Measurements from ENCODE around the gene MT2A.

Gene MT2A

DNA sequence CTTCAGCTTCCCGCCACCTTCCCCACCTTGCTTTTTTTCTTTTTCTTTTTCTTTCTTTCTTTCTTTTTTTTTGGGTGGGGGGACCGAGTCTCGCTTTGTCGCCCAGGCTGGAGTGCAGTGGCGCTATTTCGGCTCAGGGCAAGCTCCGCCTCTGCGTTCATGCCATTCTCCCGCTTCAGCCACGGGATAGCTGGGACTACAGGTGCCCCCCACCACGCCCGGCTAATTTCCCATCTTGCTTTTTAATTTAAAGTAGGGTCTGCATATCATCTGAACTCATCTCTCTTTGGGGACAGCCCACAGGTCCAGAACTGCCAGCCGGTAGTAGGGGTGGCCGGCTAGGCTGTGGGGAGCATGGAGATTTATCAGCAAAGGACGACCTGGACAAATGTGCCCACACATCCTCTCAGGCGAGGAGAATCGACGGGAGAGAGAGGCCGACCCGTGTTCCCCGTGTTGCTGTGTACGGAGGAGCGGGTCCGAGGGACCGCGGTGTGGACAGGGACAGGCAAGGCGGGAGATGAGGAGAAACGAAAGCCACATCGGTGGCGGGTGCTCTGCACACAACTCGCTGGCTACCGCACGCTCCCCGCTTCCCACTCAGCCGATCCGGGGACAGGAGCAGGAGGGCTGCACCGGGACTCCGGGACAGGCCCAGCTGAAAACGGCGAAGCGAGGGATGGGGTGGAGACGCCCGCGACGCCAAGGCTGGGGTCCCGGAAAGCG, 26.5 kb downstream of the MT2A start:
- TF ChIP-seq, protein P1, sequence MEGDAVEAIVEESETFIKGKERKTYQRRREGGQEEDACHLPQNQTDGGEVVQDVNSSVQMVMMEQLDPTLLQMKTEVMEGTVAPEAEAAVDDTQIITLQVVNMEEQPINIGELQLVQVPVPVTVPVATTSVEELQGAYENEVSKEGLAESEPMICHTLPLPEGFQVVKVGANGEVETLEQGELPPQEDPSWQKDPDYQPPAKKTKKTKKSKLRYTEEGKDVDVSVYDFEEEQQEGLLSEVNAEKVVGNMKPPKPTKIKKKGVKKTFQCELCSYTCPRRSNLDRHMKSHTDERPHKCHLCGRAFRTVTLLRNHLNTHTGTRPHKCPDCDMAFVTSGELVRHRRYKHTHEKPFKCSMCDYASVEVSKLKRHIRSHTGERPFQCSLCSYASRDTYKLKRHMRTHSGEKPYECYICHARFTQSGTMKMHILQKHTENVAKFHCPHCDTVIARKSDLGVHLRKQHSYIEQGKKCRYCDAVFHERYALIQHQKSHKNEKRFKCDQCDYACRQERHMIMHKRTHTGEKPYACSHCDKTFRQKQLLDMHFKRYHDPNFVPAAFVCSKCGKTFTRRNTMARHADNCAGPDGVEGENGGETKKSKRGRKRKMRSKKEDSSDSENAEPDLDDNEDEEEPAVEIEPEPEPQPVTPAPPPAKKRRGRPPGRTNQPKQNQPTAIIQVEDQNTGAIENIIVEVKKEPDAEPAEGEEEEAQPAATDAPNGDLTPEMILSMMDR (IDR thresholded peaks at IDR 0.05; ENCODE audit: low read depth, low read length) = no peak

DNA sequence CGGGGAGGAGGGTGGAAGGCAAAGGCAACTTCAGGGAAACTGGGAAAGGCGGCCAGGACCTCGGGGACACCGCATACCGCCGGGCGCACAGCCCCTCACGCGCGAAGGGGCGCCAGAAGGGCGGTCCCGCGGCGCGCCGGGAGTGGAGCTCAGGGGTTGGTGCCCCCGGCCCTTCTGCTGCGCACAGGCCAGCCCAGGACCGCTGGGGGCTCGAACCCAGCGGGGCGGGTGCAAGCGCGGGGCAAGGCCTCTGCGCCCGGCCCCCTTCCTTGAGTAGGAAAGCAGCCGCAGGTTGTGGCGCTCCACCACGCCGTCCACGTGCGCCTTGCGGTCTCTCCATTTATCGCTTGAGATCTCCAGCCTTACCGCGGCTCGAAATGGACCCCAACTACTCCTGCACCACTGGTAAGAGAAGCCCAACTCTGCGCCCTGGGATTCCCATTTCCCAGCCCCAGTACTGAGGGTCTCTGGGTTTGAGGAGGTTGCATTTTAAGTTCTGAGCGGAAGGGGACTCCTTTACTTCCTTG, 27.1 kb downstream of the MT2A start:
- TF ChIP-seq, protein P1 (IDR thresholded peaks at IDR 0.05; ENCODE audit: low read depth, low read length) = no peak

More for the DNA sequence above, 26.5 kb downstream of the MT2A start:
- Histone ChIP-seq H3K9me3 (ENCODE audit: severe bottlenecking) (no peaks in the 10 kb centered on the region), H3K36me3 (no peaks in the 10 kb centered on the region), H3K27ac (no peak overlapping the region), H3K4me3 (ENCODE audit: low read depth, low read length) (no peak overlapping the region), H3K27me3 (ENCODE audit: insufficient read depth, low read depth, severe bottlenecking) (no peaks in the 10 kb centered on the region)
- no peak for DNase-seq

DNA sequence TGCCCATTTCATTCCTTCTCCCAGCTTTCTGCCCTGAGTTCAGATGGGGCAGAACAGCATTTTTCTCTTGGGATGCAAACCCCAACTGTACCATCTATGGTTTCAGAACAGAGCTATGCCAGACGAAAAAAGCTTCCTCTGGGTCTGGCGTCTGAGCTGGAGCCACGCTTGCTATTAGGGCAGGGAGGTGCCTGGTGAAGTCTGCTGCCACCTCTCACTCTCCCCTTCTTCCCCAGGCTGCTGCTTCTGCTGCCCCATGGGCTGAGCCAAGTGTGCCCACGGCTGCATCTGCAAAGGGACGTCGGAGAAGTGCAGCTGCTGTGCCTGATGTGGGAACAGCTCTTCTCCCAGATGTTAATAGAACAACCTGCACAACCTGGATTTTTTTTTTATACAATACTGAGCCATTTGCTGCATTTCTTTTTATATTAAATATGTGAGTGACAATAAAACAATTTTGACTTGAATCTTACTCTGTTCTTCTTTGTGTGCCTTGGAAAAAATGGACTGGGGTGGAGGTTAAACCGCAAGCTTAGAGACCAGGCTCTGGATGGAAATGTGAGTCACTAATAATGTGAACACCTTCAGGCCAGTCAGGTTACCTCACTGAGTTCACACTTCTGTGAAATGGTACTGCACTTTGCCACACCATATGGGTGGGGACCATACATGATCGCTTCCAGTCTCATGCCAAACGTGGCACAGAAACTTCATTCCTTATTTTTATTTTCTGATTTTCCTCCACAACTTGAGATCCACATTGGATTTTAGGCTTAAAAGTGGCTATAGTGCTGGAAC, 28.4 kb downstream of the MT2A start:
- TF ChIP-seq, protein P1 (IDR thresholded peaks at IDR 0.05; ENCODE audit: low read depth, low read length) = no peak
- DNase-seq = no peak
- H3K27me3 ChIP-seq (ENCODE audit: insufficient read depth, low read depth, severe bottlenecking) = no peaks in the 10 kb centered on the region
- H3K9me3 ChIP-seq (ENCODE audit: severe bottlenecking) = no peaks in the 10 kb centered on the region
- H3K36me3 ChIP-seq = no peaks in the 10 kb centered on the region
- H3K27ac ChIP-seq = no peak overlapping the region
- H3K4me3 ChIP-seq (ENCODE audit: low read depth, low read length) = no peak overlapping the region

More for the DNA sequence above, 27.1 kb downstream of the MT2A start:
- no peak for DNase-seq
- Histone ChIP-seq H3K36me3 (no peaks in the 10 kb centered on the region), H3K27me3 (ENCODE audit: insufficient read depth, low read depth, severe bottlenecking) (no peaks in the 10 kb centered on the region), H3K9me3 (ENCODE audit: severe bottlenecking) (no peaks in the 10 kb centered on the region), H3K27ac (no peak overlapping the region), H3K4me3 (ENCODE audit: low read depth, low read length) (no peak overlapping the region)

DNA sequence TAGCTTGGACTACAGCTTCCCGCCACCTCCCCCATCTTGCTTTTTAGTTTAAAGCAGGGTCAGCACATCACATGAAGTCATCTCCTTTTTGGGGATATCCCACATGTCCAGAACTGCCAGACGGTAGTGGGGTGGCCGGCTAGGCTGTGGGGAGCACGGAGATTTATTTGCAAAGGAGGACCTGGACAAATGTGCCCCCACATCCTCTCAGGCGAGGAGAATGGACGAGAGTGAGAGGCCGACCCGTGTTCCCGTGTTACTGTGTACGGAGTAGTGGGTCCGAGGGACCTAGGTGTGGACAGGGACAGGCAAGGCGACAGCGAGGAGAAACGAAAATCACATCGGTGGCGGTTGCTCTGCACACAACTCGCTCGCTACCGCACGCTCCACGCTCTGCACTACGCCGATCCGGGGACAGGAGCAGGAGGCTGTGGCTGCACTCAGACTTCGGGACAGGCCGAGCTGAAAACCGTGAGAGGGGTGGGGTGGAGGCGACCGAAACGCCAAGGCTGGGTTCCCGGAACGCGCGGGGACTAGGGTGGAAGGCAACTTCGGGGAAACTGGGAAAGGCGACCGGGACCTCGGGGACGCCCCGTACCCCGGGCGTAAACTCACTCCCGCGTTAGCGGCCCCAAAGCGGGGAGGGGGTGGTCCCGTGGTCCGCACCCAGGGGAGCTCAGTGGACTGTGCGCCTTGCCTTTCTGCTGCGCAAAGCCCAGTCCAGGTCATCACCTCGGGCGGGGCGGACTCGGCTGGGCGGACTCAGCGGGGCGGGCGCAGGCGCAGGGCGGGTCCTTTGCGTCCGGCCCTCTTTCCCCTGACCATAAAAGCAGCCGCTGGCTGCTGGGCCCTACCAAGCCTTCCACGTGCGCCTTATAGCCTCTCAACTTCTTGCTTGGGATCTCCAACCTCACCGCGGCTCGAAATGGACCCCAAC, 29.7 kb downstream of the MT2A start, which contains the start of gene MT1A:
Gene MT1A (plus strand): TSS at position 853 of the 937 bp plus-strand sequence. CDS start 73 bp downstream, at position 926.
- DNase-seq = no peak
- Histone ChIP-seq H3K27me3 (ENCODE audit: insufficient read depth, low read depth, severe bottlenecking) (no peaks in the 10 kb centered on the region), H3K9me3 (ENCODE audit: severe bottlenecking) (no peaks in the 10 kb centered on the region), H3K4me3 (ENCODE audit: low read depth, low read length) (no peak within 1 kb of the TSS), H3K36me3 (no peaks in the 10 kb centered on the region), H3K27ac (no peak within 1 kb of the TSS)
- TF ChIP-seq, protein P1 (IDR thresholded peaks at IDR 0.05; ENCODE audit: low read depth, low read length) = no peak

DNA sequence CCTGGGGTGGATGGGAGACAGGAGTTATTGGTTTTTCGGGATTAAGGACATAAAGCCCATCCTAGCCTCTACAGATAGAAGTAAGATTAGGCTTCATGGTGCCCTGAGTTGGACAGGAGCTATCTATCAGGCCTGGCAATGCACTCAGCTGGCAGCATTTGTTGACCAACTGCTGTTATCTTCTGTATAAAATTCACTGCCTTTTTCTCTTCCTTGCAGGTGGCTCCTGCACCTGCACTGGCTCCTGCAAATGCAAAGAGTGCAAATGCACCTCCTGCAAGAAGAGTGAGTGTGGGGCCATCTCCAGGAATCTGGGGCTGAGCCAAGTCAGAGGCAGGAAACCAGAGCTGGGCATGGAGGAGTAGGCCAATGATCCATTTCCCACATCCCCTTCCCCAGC, 30.7 kb downstream of the MT2A start:
- H3K27me3 ChIP-seq (ENCODE audit: insufficient read depth, low read depth, severe bottlenecking) = no peaks in the 10 kb centered on the region
- TF ChIP-seq, protein P1 (IDR thresholded peaks at IDR 0.05; ENCODE audit: low read depth, low read length) = no peak
- H3K27ac ChIP-seq = no peak overlapping the region
- H3K9me3 ChIP-seq (ENCODE audit: severe bottlenecking) = no peaks in the 10 kb centered on the region
- no peak for DNase-seq
- H3K4me3 ChIP-seq (ENCODE audit: low read depth, low read length) = no peak overlapping the region
- no peaks in the 10 kb centered on the region for H3K36me3 ChIP-seq
